CD4-positive, alpha-beta T cell (primary cell): ENCODE results near the gene ASTN2. TPM values are rescaled to one million over a fixed set of nuclear protein-coding genes. Genes with fewer than 3 reads are reported as not detected.

Source experiments
- ATAC-seq: fragments of 200-7000 bp; cut with Tn5 transposase; one replicate; pipeline ENCODE4 v1.10.0; 2022; ENCODE audit warnings: mild to moderate bottlenecking; ENCODE audit not compliant: poor library complexity
- CTCF ChIA-PET: fragments of 350-600 bp; sonication (Branson Sonifier 250); formaldehyde crosslinking; loops from one replicate; lab custom pipeline; 2021; ENCODE audit warnings: antibody characterized with exemption, inconsistent platforms; lab: Charles Lee
- POLR2A ChIA-PET: fragments of 350-600 bp; sonication (Branson Sonifier 250); formaldehyde crosslinking; loops from one replicate; lab custom pipeline; 2021; ENCODE audit warnings: antibody characterized with exemption, inconsistent platforms; lab: Charles Lee
- DNase-seq, 14 experiments: peaks; one replicate each; pipeline ENCODE4 v3.0.0-alpha.2; 2013 to 2020; ENCODE audit warnings: mixed read lengths in 2 of 14
- H3K27ac ChIP-seq, 2 donors: one replicate each; pipeline versions ENCODE4 v1.5.1 to v1.7.0; 2013; ENCODE audit warnings: low read length in 2 of 2, low read depth in 1 of 2, mild to moderate bottlenecking in 1 of 2
- H3K27me3 ChIP-seq, 2 experiments: 1 replicate in 1 of 2; 2 replicates in 1 of 2; pipeline versions ENCODE4 v1.6.1 to v1.7.0; 2013; ENCODE audit warnings: low read length in 2 of 2, control low read depth in 1 of 2, mild to moderate bottlenecking in 1 of 2, moderate library complexity in 1 of 2; ENCODE audit not compliant: insufficient read depth in 2 of 2, control insufficient read depth in 1 of 2
- H3K36me3 ChIP-seq: one replicate; pipeline ENCODE4 v1.6.1; 2013; ENCODE audit warnings: low read length, control low read depth; ENCODE audit not compliant: insufficient read depth
- H3K4me1 ChIP-seq: one replicate; pipeline ENCODE4 v1.6.1; 2013; ENCODE audit warnings: low read length, control low read depth; ENCODE audit not compliant: insufficient read depth
- H3K4me3 ChIP-seq: one replicate; pipeline ENCODE4 v1.5.1; 2013; ENCODE audit warnings: mild to moderate bottlenecking, low read length, moderate library complexity
- H3K9me3 ChIP-seq, 2 experiments: 1 replicate in 1 of 2; 2 replicates in 1 of 2; pipeline versions ENCODE4 v1.6.1 to v1.7.0; 2013; ENCODE audit warnings: low read length in 2 of 2, mild to moderate bottlenecking in 2 of 2, control low read depth in 1 of 2, moderate library complexity in 1 of 2; ENCODE audit not compliant: control insufficient read depth in 1 of 2, insufficient read depth in 1 of 2
- H3K27ac Mint-ChIP-seq: one replicate; pipeline ENCODE4 v1.8.0; 2020; ENCODE audit warnings: mixed read lengths
- H3K27me3 Mint-ChIP-seq: one replicate; pipeline ENCODE4 v1.8.0; 2021; ENCODE audit warnings: mixed read lengths
- H3K36me3 Mint-ChIP-seq: one replicate; pipeline ENCODE4 v1.8.0; 2021; ENCODE audit warnings: low read depth, mixed read lengths
- H3K4me1 Mint-ChIP-seq: one replicate; pipeline ENCODE4 v1.8.0; 2021; ENCODE audit warnings: low read depth, mixed read lengths
- H3K4me3 Mint-ChIP-seq: one replicate; pipeline ENCODE4 v1.8.0; 2020; ENCODE audit warnings: mild to moderate bottlenecking, mixed read lengths
- H3K9me3 Mint-ChIP-seq: one replicate; pipeline ENCODE4 v1.8.0; 2020; ENCODE audit warnings: mixed read lengths
- CTCF ChIP-seq: fragments of 200-600 bp; IDR thresholded peaks from one replicate; pipeline ENCODE4 v1.8.0; 2022; ENCODE audit warnings: antibody characterized with exemption, mild to moderate bottlenecking
- intact Hi-C, 2 experiments: fragments of 100-400 bp; cut with DNase I in 1 of 2; cut with micrococcal nuclease in 1 of 2; formaldehyde crosslinking; loops; one replicate each; pipeline versions ENCODE4 v1.15.1 to v1.9.0; 2023 to 2025; cut with DNase I, micrococcal nuclease
- total RNA-seq, 174 experiments: library from RNA in 2 of 174; stranded (reverse) in 2 of 174; gene quantifications; one replicate each; pipeline ENCODE4 v1.2.3 and lab custom pipeline; 2021 to 2026

Gene ASTN2
- total RNA-seq, 2 experiments from 2014 or later = 2.3 to 2.4 TPM

DNA sequence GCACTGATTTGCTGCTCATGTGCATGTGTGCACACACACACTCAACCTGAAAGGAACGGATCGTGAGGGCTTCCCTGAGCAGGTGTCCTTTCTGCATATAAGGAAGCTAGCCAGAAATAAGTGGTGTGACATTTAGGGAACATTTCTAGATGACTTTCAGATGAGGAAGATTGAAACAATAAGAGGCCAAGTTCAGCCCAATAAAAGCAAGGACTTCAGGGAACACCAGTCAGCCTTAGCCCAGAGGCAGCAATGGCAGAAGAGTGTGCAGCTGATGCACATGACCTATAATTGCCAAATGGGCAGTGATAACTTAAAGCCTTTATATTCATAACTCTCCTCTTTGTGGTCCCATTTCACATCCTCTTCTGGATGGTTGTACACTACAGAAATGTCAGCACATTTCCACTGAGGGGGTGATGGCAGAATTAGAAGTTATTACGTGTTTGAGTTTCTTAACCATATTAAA, 472.2 kb downstream of the ASTN2 start:
- no peak overlapping the region for H3K27ac ChIP-seq
- Mint-ChIP-seq H3K4me3 (no peak overlapping the region), H3K27me3 (peaks cover 5% of the 10 kb centered on the region), H3K4me1 (no peaks in the 10 kb centered on the region), H3K27ac (no peak overlapping the region), H3K36me3 (no peaks in the 10 kb centered on the region), H3K9me3 (no peaks in the 10 kb centered on the region)
- H3K9me3 ChIP-seq = no peaks in the 10 kb centered on the region
- ChIA-PET CTCF (no interaction called here), POLR2A (no interaction called here)
- DNase-seq (no peak), ATAC-seq (no peak)
- no peak overlapping the region for H3K4me3 ChIP-seq
- no peaks in the 10 kb centered on the region for H3K4me1 ChIP-seq
- intact Hi-C loops = no loop called here
- H3K36me3 ChIP-seq = no peaks in the 10 kb centered on the region
- TF ChIP-seq CTCF = no peak
- no peaks in the 10 kb centered on the region for H3K27me3 ChIP-seq

GRCh38 chr9:116941266-116941665, 473.6 kb downstream of the ASTN2 start:
- Mint-ChIP-seq H3K27me3 (peaks cover 5% of the 10 kb centered on the region), H3K4me1 (no peaks in the 10 kb centered on the region), H3K36me3 (no peaks in the 10 kb centered on the region), H3K27ac (no peak overlapping the region), H3K9me3 (peaks cover under 1% of the 10 kb centered on the region), H3K4me3 (no peak overlapping the region)
- H3K36me3 ChIP-seq = no peaks in the 10 kb centered on the region
- POLR2A ChIA-PET = no interaction called here
- intact Hi-C loops = no loop called here
- no peak overlapping the region for H3K4me3 ChIP-seq
- ATAC-seq = no peak
- no peak for DNase-seq
- CTCF ChIA-PET = no interaction called here
- no peak for TF ChIP-seq CTCF
- no peak overlapping the region for H3K27ac ChIP-seq
- no peaks in the 10 kb centered on the region for H3K4me1 ChIP-seq
- no peaks in the 10 kb centered on the region for H3K27me3 ChIP-seq
- no peaks in the 10 kb centered on the region for H3K9me3 ChIP-seq

DNA sequence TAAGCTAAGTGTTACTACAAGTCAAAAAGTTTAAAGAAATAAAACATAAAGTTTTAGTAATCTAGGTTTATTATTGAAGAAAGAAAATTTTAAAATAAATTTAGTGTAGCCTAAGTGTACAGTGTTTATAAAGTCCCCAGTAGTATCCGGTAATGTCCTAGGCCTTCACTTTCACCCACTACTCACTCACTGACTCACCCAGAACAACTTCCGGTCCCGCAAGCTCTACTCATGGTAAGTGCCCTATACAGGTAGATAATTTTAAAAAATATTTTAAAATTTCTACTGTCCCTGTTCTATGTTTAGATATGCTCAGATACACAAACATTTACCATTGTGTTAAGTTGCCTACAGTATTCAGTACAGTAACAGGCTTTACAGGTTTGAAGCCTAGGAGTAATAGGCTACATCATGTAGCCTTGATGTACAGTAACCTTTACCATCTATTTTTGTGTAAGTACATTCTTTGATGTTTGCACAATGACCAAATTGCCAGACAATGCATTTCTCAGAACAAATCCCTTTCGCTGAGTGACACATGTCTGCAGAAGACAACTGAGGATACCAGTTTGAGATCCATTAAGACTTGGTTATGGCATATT, 474.1 kb downstream of the ASTN2 start:
- Histone ChIP-seq H3K4me3 (no peak overlapping the region), H3K36me3 (no peaks in the 10 kb centered on the region), H3K27me3 (no peaks in the 10 kb centered on the region), H3K4me1 (no peaks in the 10 kb centered on the region), H3K9me3 (no peaks in the 10 kb centered on the region), H3K27ac (no peak overlapping the region)
- Mint-ChIP-seq H3K27me3 (peaks cover 5% of the 10 kb centered on the region), H3K9me3 (peaks cover 3% of the 10 kb centered on the region), H3K4me1 (no peaks in the 10 kb centered on the region), H3K4me3 (no peak overlapping the region), H3K27ac (no peak overlapping the region), H3K36me3 (no peaks in the 10 kb centered on the region)
- ChIA-PET CTCF (no interaction called here), POLR2A (no interaction called here)
- DNase-seq = no peak
- no peak for TF ChIP-seq CTCF
- ATAC-seq = no peak
- intact Hi-C loops = no loop called here
